ENCODE measurements around the gene AFF3. TPM values are rescaled to one million over a fixed set of nuclear protein-coding genes. Genes with fewer than 3 reads are reported as not detected.

AFF3 gene
- total RNA-seq, 3 donors from 2014 or later, result 4.2 to 56.6 (median 5.2) TPM

- Histone ChIP-seq H3K9me3 (no peaks in the 10 kb centered on the region), H3K36me3 (ENCODE audit: low read depth) (no peaks in the 10 kb centered on the region), H3K4me3 (no peak overlapping the region), H3K4me1 (ENCODE audit: low read depth) (no peaks in the 10 kb centered on the region)
- no peak for TF ChIP-seq CTCF (IDR thresholded peaks at IDR 0.05)
- no peak for ATAC-seq
- no peak for DNase-seq
- intact Hi-C loops (cut with DNase I, micrococcal nuclease), result no loop called here
Measured at GRCh38 chr2:99808361-99809200, 333.8 kb downstream of the AFF3 start.

- Histone ChIP-seq H3K9me3 (no peaks in the 10 kb centered on the region), H3K4me1 (ENCODE audit: low read depth) (no peaks in the 10 kb centered on the region), H3K36me3 (ENCODE audit: low read depth) (no peaks in the 10 kb centered on the region), H3K4me3 (no peak overlapping the region)
- intact Hi-C loops (cut with DNase I, micrococcal nuclease), result no loop called here
- ATAC-seq (no peak), DNase-seq (no peak)
- TF ChIP-seq CTCF (IDR thresholded peaks at IDR 0.05), result no peak
Measured at GRCh38 chr2:99806758-99807157, 335.6 kb downstream of the AFF3 start.

- no peak for TF ChIP-seq CTCF (IDR thresholded peaks at IDR 0.05)
- H3K9me3 ChIP-seq, result no peaks in the 10 kb centered on the region
- ATAC-seq (no peak), DNase-seq (no peak)
- H3K4me1 ChIP-seq (ENCODE audit: low read depth), result no peaks in the 10 kb centered on the region
- no peak overlapping the region for H3K4me3 ChIP-seq
- intact Hi-C loops (cut with DNase I, micrococcal nuclease), result no loop called here
- no peaks in the 10 kb centered on the region for H3K36me3 ChIP-seq (ENCODE audit: low read depth)
Measured at GRCh38 chr2:99805930-99806476, 336.4 kb downstream of the AFF3 start.

- DNase-seq, result no peak
- TF ChIP-seq CTCF (IDR thresholded peaks at IDR 0.05), result no peak
- Histone ChIP-seq H3K4me3 (no peak overlapping the region), H3K9me3 (no peaks in the 10 kb centered on the region), H3K36me3 (ENCODE audit: low read depth) (no peaks in the 10 kb centered on the region), H3K4me1 (ENCODE audit: low read depth) (no peaks in the 10 kb centered on the region)
- ATAC-seq, result no peak
- intact Hi-C loops (cut with DNase I, micrococcal nuclease), result no loop called here
Measured at GRCh38 chr2:99803846-99804245, 338.5 kb downstream of the AFF3 start.

GRCh38 chr2:99802734-99803133 lies 339.7 kb downstream of the AFF3 start:
- intact Hi-C loops (cut with DNase I, micrococcal nuclease), result no loop called here
- no peak for TF ChIP-seq CTCF (IDR thresholded peaks at IDR 0.05)
- Histone ChIP-seq H3K9me3 (no peaks in the 10 kb centered on the region), H3K4me3 (no peak overlapping the region), H3K36me3 (ENCODE audit: low read depth) (no peaks in the 10 kb centered on the region), H3K4me1 (ENCODE audit: low read depth) (no peaks in the 10 kb centered on the region)
- DNase-seq (no peak), ATAC-seq (no peak)
